IPS DF 19.7 (cell line): Measurements from ENCODE around the gene LYPD6B.
"Not testable (repeated sequence)": the region's sequence is repeated elsewhere in the genome, so short reads cannot be mapped to it uniquely, and the experiment has no call there.

Source experiments
- DNase-seq: peaks from one replicate; pipeline ENCODE4 v3.0.0-alpha.2; 2013; ENCODE audit warnings: low read depth, low spot score

LYPD6B gene

GRCh38 chr2:149189769-149190168, 151.3 kb downstream of the LYPD6B start:
- DNase-seq, result no peak

- DNase-seq, result no peak
Observed at GRCh38 chr2:149191915-149192314, 153.4 kb downstream of the LYPD6B start.

- DNase-seq, result no peak
Observed at GRCh38 chr2:149192427-149192826, 153.9 kb downstream of the LYPD6B start.

- no peak for DNase-seq
Observed at GRCh38 chr2:149200109-149200520, 161.6 kb downstream of the LYPD6B start.

- DNase-seq, result no peak
Observed at GRCh38 chr2:149204686-149205085, 166.2 kb downstream of the LYPD6B start.

- DNase-seq, result no peak
Observed at GRCh38 chr2:149205143-149205542, 166.6 kb downstream of the LYPD6B start.

- no peak for DNase-seq
Observed at GRCh38 chr2:149213764-149214493, 175.4 kb downstream of the LYPD6B start.

GRCh38 chr2:149218497-149218896, 180.0 kb downstream of the LYPD6B start:
- DNase-seq, result no peak

- no peak for DNase-seq
Observed at GRCh38 chr2:149219856-149220255, 181.4 kb downstream of the LYPD6B start.

- DNase-seq, result no peak
Observed at GRCh38 chr2:149221002-149221401, 182.5 kb downstream of the LYPD6B start.

- DNase-seq, result no peak
Observed at GRCh38 chr2:149221898-149222297, 183.4 kb downstream of the LYPD6B start.

- DNase-seq, result peak; percentile 12
Observed at GRCh38 chr2:149223472-149224095, 185.1 kb downstream of the LYPD6B start.

GRCh38 chr2:149224543-149224942, 186.0 kb downstream of the LYPD6B start:
- DNase-seq, result no peak

- DNase-seq, result no peak
Observed at GRCh38 chr2:149225446-149225845, 186.9 kb downstream of the LYPD6B start.

GRCh38 chr2:149226790-149227189, 188.3 kb downstream of the LYPD6B start:
- no peak for DNase-seq

GRCh38 chr2:149235816-149236375, 197.4 kb downstream of the LYPD6B start:
- DNase-seq, result no peak

GRCh38 chr2:149236410-149236809, 197.9 kb downstream of the LYPD6B start:
- no peak for DNase-seq

- no peak for DNase-seq
Observed at GRCh38 chr2:149246186-149246585, 207.7 kb downstream of the LYPD6B start.

GRCh38 chr2:149251436-149251835, 212.9 kb downstream of the LYPD6B start:
- not testable (repeated sequence) for DNase-seq

- DNase-seq, result not testable (repeated sequence)
Observed at GRCh38 chr2:149256877-149257276, 218.4 kb downstream of the LYPD6B start.

- peak; percentile 3 for DNase-seq
Observed at GRCh38 chr2:149258531-149258930, 220.0 kb downstream of the LYPD6B start.

GRCh38 chr2:149259136-149259535, 220.6 kb downstream of the LYPD6B start:
- no peak for DNase-seq

- DNase-seq, result no peak
Observed at GRCh38 chr2:149261692-149262091, 223.2 kb downstream of the LYPD6B start.
